ENCODE measurements around the gene MICAL3.

The MICAL3 gene

DNA sequence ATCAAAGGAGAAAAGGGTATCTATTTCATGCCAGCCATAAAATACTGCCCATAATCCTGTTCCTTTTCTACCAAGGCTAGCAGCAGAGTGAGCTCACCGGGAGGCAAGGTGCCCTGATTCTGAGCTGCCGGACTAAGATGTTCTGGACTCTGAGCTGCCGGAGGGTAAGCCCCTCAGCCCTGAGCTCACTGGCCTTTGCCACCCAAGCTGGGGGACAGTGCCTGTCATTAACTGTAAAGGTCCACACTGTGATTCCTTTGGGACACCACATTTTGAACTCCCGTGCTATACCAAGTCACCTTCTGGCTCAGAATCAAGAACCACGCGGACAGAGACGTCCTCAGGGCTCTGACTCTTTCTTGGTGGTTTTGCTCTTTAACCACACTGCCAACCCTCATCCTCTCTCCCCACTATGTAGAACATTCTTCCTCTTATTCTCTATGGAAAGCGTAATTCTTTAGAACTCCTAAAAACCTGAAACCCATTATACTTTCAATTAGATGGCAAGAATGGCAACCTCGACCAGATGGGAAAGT lies 161.6 kb downstream of the MICAL3 start:
- ATAC-seq = no peak
- TF ChIP-seq CSDC2 (CRISPR knock-in tag; IDR thresholded peaks at IDR 0.05) = no peak
- no peak for TF ChIP-seq ZNF70 (CRISPR knock-in tag; IDR thresholded peaks at IDR 0.05)
- no peak for TF ChIP-seq ISL1 (CRISPR knock-in tag; IDR thresholded peaks at IDR 0.05)
- no peak for TF ChIP-seq ZFP3 (CRISPR knock-in tag; IDR thresholded peaks at IDR 0.05)
- TF ChIP-seq TCF4 (CRISPR knock-in tag; IDR thresholded peaks at IDR 0.05; ENCODE audit: borderline replicate concordance) = no peak
- no peak for TF ChIP-seq PPARA (CRISPR knock-in tag; IDR thresholded peaks at IDR 0.05; ENCODE audit: borderline replicate concordance)
- TF ChIP-seq ZFP30 (CRISPR knock-in tag; IDR thresholded peaks at IDR 0.05) = no peak
- TF ChIP-seq ZC3H10 (CRISPR knock-in tag; IDR thresholded peaks at IDR 0.05) = no peak
- TF ChIP-seq OSR1 (CRISPR knock-in tag; IDR thresholded peaks at IDR 0.05) = no peak
- TF ChIP-seq TOX (CRISPR knock-in tag; IDR thresholded peaks at IDR 0.05; ENCODE audit: borderline replicate concordance) = no peak
- TF ChIP-seq, protein P1, sequence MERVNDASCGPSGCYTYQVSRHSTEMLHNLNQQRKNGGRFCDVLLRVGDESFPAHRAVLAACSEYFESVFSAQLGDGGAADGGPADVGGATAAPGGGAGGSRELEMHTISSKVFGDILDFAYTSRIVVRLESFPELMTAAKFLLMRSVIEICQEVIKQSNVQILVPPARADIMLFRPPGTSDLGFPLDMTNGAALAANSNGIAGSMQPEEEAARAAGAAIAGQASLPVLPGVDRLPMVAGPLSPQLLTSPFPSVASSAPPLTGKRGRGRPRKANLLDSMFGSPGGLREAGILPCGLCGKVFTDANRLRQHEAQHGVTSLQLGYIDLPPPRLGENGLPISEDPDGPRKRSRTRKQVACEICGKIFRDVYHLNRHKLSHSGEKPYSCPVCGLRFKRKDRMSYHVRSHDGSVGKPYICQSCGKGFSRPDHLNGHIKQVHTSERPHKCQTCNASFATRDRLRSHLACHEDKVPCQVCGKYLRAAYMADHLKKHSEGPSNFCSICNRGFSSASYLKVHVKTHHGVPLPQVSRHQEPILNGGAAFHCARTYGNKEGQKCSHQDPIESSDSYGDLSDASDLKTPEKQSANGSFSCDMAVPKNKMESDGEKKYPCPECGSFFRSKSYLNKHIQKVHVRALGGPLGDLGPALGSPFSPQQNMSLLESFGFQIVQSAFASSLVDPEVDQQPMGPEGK (CRISPR knock-in tag; IDR thresholded peaks at IDR 0.05; ENCODE audit: borderline replicate concordance) = no peak

DNA sequence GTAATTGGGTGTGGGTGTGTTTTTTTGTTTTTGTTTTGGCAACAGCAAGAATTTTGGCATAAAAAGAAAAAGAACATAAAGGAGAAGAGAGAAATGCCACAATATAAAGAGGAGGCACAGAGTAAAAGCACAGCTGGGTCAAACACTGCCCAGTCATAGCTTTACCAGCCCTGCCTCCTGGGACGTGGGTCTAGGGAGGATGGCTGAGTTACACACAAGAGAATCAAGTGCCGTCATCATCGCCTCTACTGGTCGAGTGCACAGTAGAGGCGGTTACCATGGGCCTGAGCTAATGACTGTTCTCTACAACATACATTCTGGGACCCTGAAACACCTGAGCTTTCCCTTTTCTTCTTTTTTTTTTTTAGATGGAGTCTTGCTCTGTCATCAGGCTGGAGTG lies 162.5 kb downstream of the MICAL3 start:
- TF ChIP-seq RARB (CRISPR knock-in tag; IDR thresholded peaks at IDR 0.05) (no peak), SNAI2 (CRISPR knock-in tag; IDR thresholded peaks at IDR 0.05) (no peak), ISL1 (CRISPR knock-in tag; IDR thresholded peaks at IDR 0.05) (no peak), BACH2 (CRISPR knock-in tag; IDR thresholded peaks at IDR 0.05; ENCODE audit: borderline replicate concordance) (no peak), TCF4 (CRISPR knock-in tag; IDR thresholded peaks at IDR 0.05; ENCODE audit: borderline replicate concordance) (no peak), ZC3H10 (CRISPR knock-in tag; IDR thresholded peaks at IDR 0.05) (no peak), ZFP30 (CRISPR knock-in tag; IDR thresholded peaks at IDR 0.05) (no peak), OSR1 (CRISPR knock-in tag; IDR thresholded peaks at IDR 0.05) (no peak), PPARA (CRISPR knock-in tag; IDR thresholded peaks at IDR 0.05; ENCODE audit: borderline replicate concordance) (no peak), ESRRG (CRISPR knock-in tag; IDR thresholded peaks at IDR 0.05) (no peak), TOX (CRISPR knock-in tag; IDR thresholded peaks at IDR 0.05; ENCODE audit: borderline replicate concordance) (no peak), ZNF8 (CRISPR knock-in tag; IDR thresholded peaks at IDR 0.05) (no peak)
- TF ChIP-seq, protein P2, sequence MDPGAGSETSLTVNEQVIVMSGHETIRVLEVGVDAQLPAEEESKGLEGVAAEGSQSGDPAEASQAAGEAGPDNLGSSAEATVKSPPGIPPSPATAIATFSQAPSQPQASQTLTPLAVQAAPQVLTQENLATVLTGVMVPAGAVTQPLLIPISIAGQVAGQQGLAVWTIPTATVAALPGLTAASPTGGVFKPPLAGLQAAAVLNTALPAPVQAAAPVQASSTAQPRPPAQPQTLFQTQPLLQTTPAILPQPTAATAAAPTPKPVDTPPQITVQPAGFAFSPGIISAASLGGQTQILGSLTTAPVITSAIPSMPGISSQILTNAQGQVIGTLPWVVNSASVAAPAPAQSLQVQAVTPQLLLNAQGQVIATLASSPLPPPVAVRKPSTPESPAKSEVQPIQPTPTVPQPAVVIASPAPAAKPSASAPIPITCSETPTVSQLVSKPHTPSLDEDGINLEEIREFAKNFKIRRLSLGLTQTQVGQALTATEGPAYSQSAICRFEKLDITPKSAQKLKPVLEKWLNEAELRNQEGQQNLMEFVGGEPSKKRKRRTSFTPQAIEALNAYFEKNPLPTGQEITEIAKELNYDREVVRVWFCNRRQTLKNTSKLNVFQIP (CRISPR knock-in tag; IDR thresholded peaks at IDR 0.05; ENCODE audit: borderline replicate concordance, low read depth) = no peak
- TF ChIP-seq, protein P3, sequence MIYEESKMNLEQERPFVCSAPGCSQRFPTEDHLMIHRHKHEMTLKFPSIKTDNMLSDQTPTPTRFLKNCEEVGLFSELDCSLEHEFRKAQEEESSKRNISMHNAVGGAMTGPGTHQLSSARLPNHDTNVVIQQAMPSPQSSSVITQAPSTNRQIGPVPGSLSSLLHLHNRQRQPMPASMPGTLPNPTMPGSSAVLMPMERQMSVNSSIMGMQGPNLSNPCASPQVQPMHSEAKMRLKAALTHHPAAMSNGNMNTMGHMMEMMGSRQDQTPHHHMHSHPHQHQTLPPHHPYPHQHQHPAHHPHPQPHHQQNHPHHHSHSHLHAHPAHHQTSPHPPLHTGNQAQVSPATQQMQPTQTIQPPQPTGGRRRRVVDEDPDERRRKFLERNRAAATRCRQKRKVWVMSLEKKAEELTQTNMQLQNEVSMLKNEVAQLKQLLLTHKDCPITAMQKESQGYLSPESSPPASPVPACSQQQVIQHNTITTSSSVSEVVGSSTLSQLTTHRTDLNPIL (CRISPR knock-in tag; IDR thresholded peaks at IDR 0.05; ENCODE audit: low read depth) = no peak
- TF ChIP-seq, protein P4, sequence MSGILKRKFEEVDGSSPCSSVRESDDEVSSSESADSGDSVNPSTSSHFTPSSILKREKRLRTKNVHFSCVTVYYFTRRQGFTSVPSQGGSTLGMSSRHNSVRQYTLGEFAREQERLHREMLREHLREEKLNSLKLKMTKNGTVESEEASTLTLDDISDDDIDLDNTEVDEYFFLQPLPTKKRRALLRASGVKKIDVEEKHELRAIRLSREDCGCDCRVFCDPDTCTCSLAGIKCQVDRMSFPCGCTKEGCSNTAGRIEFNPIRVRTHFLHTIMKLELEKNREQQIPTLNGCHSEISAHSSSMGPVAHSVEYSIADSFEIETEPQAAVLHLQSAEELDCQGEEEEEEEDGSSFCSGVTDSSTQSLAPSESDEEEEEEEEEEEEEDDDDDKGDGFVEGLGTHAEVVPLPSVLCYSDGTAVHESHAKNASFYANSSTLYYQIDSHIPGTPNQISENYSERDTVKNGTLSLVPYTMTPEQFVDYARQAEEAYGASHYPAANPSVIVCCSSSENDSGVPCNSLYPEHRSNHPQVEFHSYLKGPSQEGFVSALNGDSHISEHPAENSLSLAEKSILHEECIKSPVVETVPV (CRISPR knock-in tag; IDR thresholded peaks at IDR 0.05) = no peak
- TF ChIP-seq, protein P1 (CRISPR knock-in tag; IDR thresholded peaks at IDR 0.05; ENCODE audit: borderline replicate concordance) = no peak
- no peak for ATAC-seq

DNA sequence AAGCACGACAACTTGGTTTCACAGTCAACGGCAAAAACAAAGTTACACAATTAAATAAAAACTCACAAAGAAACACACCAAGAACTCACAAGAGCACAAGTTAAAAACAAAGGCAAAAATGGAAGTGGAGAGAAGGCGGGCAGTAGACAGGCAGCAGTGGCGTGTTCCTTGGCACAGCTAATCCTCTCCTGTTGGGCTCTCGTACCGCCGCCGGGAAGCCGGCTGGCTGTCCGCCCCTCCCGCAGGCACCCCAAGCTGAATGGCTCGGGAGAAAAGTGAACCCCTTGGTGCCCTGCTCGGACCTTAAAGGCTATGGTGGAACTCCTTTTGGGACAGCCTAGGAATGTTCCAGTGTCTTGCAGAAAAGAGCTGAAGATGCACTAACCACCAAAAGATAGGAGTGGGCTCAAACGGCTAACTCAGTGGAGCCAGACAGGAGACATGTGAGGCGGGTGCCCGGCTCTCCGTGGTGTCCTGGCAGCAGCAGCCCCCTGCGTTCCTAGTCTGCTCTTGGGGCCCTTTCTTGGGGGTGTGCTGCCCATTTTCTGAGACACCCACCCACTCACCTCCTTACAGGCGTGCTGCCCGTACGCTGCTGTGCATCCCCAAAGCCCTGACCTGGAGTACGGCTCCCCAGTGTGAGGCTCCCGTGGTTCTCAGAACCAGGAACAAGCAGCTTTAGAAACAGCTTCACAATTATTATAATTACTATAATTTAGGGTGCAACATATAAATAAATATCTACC lies 164.0 kb downstream of the MICAL3 start:
- TF ChIP-seq, protein P3 (CRISPR knock-in tag; IDR thresholded peaks at IDR 0.05; ENCODE audit: low read depth) = no peak
- TF ChIP-seq ZNF8 (CRISPR knock-in tag; IDR thresholded peaks at IDR 0.05) (no peak), ZFP3 (CRISPR knock-in tag; IDR thresholded peaks at IDR 0.05) (no peak), ESRRG (CRISPR knock-in tag; IDR thresholded peaks at IDR 0.05) (no peak)
- ATAC-seq = no peak
